ENCODE results near the gene OTULINL. TPM values are rescaled to one million over a fixed set of nuclear protein-coding genes. Genes with fewer than 3 reads are reported as not detected.

The OTULINL gene
- polyA plus RNA-seq, 1 donor (not counting 4 experiments of a cell fraction or from before 2014, with no cell fraction given), result 0.62 TPM

- H2AFZ ChIP-seq (ENCODE audit: control insufficient read depth, low read length), result no peak overlapping the region
- H3K27ac ChIP-seq (ENCODE audit: control insufficient read depth, insufficient read depth, low read length), result no peak overlapping the region
- H3K9ac ChIP-seq (ENCODE audit: control insufficient read depth, extremely low read depth, insufficient read depth, low read length), result no peak overlapping the region
- peaks cover 14% of the 10 kb centered on the region for H3K27me3 ChIP-seq (ENCODE audit: control insufficient read depth, extremely low read depth, insufficient read depth, low read length)
- dilution Hi-C loops (cut with MboI; ENCODE audit: extremely low pct_ligation_motif_present, low sequenced_read_pairs), result no loop called here
- DNase-seq (ENCODE audit: low read depth, low spot score) (no peak), FAIRE-seq (no peak)
- H3K4me2 ChIP-seq (ENCODE audit: control insufficient read depth, extremely low read depth, insufficient read depth, low read depth, low read length), result no peak overlapping the region
- H3K79me2 ChIP-seq (ENCODE audit: control insufficient read depth, insufficient read depth, low read length), result no peaks in the 10 kb centered on the region
- H3K9me3 ChIP-seq (ENCODE audit: control insufficient read depth, low read depth, low read length), result no peaks in the 10 kb centered on the region
- no peaks in the 10 kb centered on the region for H3K9me1 ChIP-seq (ENCODE audit: control insufficient read depth, extremely low read depth, insufficient read depth, low read length)
- H3K4me3 ChIP-seq (ENCODE audit: control insufficient read depth in 2 of 3, extremely low read depth in 1 of 3, insufficient read depth in 2 of 3, low read depth in 1 of 3, low read length in 3 of 3), result no peak overlapping the region
- TF ChIP-seq CTCF (optimal IDR thresholded peaks at IDR 0.05 in 1 of 3, IDR thresholded peaks at IDR 0.05 in 1 of 3, conservative IDR thresholded peaks at IDR 0.05 in 1 of 3; ENCODE audit: extremely low read depth in 1 of 3, insufficient read depth in 2 of 3, low read length in 3 of 3), result no peak
- no peak for TF ChIP-seq EZH2 (IDR thresholded peaks at IDR 0.05; ENCODE audit: low read length)
- H4K20me1 ChIP-seq (ENCODE audit: control insufficient read depth, extremely low read depth, insufficient read depth, low read length), result no peaks in the 10 kb centered on the region
- no peaks in the 10 kb centered on the region for H3K36me3 ChIP-seq (ENCODE audit: control insufficient read depth in 2 of 2, extremely low read depth in 1 of 2, insufficient read depth in 2 of 2, low read length in 2 of 2)
- no peaks in the 10 kb centered on the region for H3K4me1 ChIP-seq (ENCODE audit: control insufficient read depth, extremely low read depth, insufficient read depth, low read length)
These were observed 7.4 kb downstream of the OTULINL start for GRCh38 chr5:14588758-14589543.

GRCh38 chr5:14590949-14591348 lies 9.4 kb downstream of the OTULINL start:
- H3K79me2 ChIP-seq (ENCODE audit: control insufficient read depth, insufficient read depth, low read length), result no peaks in the 10 kb centered on the region
- no peak overlapping the region for H3K4me2 ChIP-seq (ENCODE audit: control insufficient read depth, extremely low read depth, insufficient read depth, low read depth, low read length)
- no peaks in the 10 kb centered on the region for H4K20me1 ChIP-seq (ENCODE audit: control insufficient read depth, extremely low read depth, insufficient read depth, low read length)
- dilution Hi-C loops (cut with MboI; ENCODE audit: extremely low pct_ligation_motif_present, low sequenced_read_pairs), result no loop called here
- no peaks in the 10 kb centered on the region for H3K9me3 ChIP-seq (ENCODE audit: control insufficient read depth, low read depth, low read length)
- H2AFZ ChIP-seq (ENCODE audit: control insufficient read depth, low read length), result no peak overlapping the region
- DNase-seq (ENCODE audit: low read depth, low spot score) (no peak), FAIRE-seq (no peak)
- H3K9ac ChIP-seq (ENCODE audit: control insufficient read depth, extremely low read depth, insufficient read depth, low read length), result no peak overlapping the region
- H3K36me3 ChIP-seq (ENCODE audit: control insufficient read depth in 2 of 2, extremely low read depth in 1 of 2, insufficient read depth in 2 of 2, low read length in 2 of 2), result no peaks in the 10 kb centered on the region
- H3K27me3 ChIP-seq (ENCODE audit: control insufficient read depth, extremely low read depth, insufficient read depth, low read length), result peaks cover 6% of the 10 kb centered on the region
- H3K4me1 ChIP-seq (ENCODE audit: control insufficient read depth, extremely low read depth, insufficient read depth, low read length), result no peaks in the 10 kb centered on the region
- no peak overlapping the region for H3K27ac ChIP-seq (ENCODE audit: control insufficient read depth, insufficient read depth, low read length)
- TF ChIP-seq EZH2 (IDR thresholded peaks at IDR 0.05; ENCODE audit: low read length), result no peak
- H3K9me1 ChIP-seq (ENCODE audit: control insufficient read depth, extremely low read depth, insufficient read depth, low read length), result no peaks in the 10 kb centered on the region
- H3K4me3 ChIP-seq (ENCODE audit: control insufficient read depth in 2 of 3, extremely low read depth in 1 of 3, insufficient read depth in 2 of 3, low read depth in 1 of 3, low read length in 3 of 3), result no peak overlapping the region
